HG03571 (cell line): Measurements from ENCODE around the gene TBX6.
"Not testable (repeated sequence)": the region's sequence is repeated elsewhere in the genome, so short reads cannot be mapped to it uniquely, and the experiment has no call there.

Experiments used
- ATAC-seq: cut with Tn5 transposase; IDR thresholded peaks from one replicate; pipeline ENCODE4 v1.9.1; 2021; ENCODE audit not compliant: unreplicated experiment

The TBX6 gene

GRCh38 chr16:30066761-30067583 lies 24.8 kb downstream of the TBX6 start:
- ATAC-seq = no peak

DNA sequence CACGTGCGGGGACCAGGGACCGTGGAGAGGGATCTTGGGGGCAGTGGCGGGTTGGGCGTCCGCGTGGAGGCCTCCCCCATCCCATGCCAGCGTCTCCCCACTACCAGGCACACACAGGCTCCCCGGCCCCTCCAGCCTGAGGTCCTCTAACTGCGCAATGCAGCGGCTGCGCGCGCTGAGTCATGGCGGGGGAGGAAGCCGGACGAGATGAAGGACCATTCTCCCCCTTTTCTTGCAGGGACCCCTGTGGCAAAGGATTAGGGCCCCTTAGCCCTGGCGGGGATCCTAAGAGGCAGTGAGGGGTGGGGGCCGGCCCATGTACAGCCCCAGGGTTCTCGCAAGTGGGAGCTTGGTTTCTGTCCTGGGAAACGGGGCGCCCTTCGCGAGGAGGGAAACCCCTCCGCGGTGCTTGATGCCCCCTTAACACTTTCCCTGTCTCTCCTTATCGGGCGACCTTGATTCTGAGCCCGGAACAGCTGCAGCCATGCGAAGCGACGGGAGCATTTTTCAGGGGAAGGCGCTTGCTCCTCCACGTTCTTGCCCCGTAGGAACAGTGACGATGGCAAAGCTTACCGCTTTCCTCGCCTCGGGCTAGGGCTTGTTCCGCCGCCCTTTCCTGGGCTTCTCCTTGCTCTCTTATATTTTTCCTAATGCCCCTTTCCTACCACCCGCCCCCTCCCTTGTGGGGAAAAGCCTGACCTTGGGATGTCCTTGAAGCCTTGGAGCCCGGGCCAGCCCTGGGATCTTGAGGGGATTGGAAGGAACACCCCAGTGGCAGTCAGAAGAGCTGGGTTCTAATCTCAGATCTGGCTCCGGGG lies 25.6 kb downstream of the TBX6 start:
- no peak for ATAC-seq

- ATAC-seq = peak; percentile 76
These were observed 26.4 kb downstream of the TBX6 start, which contains the start of gene ALDOA for GRCh38 chr16:30065102-30065942. Gene ALDOA, plus strand, starts transcription at chr16:30065760. Its CDS starts 1,138 bp downstream, at chr16:30066898.

GRCh38 chr16:30064729-30065101 lies 27.0 kb downstream of the TBX6 start:
- no peak for ATAC-seq

DNA sequence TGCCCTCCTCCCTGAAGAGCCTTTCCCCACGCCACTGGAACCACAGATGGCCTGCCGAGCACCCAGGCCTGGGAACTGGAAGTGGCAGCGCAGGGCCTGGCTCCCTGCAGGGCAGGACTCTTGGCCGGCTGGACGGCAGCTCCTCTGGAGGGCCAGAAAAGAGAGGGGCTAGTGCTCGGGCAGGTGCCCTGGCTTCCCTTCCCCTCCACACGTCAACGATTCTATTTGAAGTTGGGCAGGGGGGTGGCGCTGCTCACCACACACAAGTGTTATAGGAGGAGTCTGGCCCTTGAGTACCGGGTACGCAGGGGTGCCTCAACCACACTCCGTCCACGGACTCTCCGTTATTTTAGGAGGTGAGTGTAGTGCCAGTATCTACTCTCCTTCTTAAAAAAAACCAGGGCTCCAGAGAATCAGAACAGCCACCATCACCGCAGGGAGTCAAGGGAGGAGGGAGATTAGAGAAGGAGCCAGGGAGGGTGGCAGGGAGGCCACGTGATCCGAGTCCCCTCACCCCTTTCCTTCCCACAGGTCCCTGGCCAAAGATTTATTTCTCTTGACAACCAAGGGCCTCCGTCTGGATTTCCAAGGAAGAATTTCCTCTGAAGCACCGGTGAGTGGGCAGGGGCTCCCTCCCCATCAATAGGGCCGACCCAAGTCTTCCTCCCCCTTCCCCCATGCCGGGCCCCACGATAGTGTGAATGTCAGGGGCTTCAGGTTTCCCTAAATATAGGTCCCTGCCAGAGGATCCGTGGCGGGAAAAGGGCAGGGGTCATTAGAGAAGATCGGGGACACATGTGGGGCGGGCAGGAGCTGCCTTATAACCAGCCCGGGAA lies 27.6 kb downstream of the TBX6 start:
- no peak for ATAC-seq

GRCh38 chr16:30063278-30063892 lies 28.3 kb downstream of the TBX6 start:
- no peak for ATAC-seq

- no peak for ATAC-seq
These were observed 30.7 kb downstream of the TBX6 start for GRCh38 chr16:30060836-30061554.

DNA sequence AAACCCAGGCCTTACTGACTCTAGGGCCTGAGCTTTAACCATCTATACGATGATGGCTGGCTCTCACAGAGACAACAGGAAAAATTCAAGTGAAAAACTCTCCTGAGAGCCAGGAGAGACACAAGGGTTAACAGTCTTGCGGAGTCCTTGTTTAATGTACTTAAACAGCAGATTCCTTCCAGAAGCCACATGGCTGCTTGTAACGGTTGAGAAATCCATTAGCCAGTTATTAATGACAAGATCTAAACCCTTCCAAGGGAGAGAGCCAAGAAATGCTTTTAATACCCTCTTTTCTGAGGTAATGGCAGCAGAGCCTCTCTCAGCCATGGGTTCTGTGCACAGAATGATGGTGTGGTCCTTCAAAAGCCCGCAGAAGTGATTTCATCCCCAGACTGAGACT lies 31.4 kb downstream of the TBX6 start:
- ATAC-seq = no peak

GRCh38 chr16:30054959-30055553 lies 36.7 kb downstream of the TBX6 start:
- no peak for ATAC-seq

- no peak for ATAC-seq
These were observed 37.3 kb downstream of the TBX6 start for GRCh38 chr16:30054451-30054850.

GRCh38 chr16:30053376-30054015 lies 38.2 kb downstream of the TBX6 start:
- ATAC-seq = peak; percentile 9

DNA sequence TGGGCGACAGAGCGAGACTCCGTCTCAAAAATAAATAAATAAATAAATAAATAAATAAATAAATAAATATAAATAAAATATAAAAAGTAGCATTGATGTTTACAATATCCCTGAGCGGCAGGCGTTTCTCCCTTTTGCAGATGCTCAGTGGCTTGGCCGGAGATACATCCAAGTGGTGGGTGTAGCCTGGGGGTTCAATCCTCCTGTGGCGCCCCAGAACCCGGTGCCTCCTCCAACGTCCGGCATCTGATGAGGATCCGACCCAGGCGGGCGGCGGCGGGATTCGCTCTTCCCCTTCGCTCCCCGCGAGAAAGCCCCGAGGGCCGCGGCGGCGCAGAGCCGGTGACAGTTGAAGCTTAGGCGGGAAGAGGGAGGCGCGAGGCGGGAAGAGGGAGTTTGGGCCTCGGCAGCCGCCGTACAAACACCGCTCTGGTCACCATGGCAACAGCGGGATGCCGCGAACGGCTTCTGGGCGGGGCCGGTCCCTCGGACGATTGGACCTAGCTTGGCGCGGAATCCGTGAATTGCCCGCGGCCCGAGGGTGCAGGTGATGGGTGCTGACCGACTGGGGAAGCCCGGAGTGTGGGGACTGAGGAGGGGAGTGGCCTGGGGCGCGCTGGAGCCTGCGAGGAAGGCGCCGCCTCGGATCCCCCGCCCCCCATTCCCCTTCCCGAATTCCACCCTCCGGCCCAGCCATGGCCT lies 38.9 kb downstream of the TBX6 start:
- ATAC-seq = peak; percentile 56

- ATAC-seq = no peak
These were observed 40.2 kb downstream of the TBX6 start for GRCh38 chr16:30051518-30051917.

GRCh38 chr16:30049871-30050270 lies 41.9 kb downstream of the TBX6 start:
- no peak for ATAC-seq

- ATAC-seq = no peak
These were observed 45.1 kb downstream of the TBX6 start for GRCh38 chr16:30046588-30046987.

- no peak for ATAC-seq
These were observed 45.5 kb downstream of the TBX6 start for GRCh38 chr16:30046178-30046577.

DNA sequence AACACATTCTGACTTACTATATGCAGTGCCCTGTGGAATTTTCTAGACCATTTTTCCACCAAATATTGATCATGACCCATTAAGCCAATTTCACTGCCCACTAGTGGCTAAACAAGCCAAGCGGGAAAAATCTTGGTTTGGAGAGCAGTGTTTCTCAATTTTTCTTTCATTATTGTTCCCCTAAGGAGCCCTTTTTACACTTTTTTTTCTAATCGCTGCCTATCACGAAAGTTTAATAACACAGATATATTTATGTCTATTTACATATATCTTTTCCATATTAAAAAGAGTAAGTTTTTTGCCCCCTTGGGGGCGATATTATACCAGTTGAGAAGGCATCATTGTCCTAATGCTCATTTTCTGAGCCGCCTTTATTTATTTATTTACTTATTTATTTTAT lies 49.9 kb downstream of the TBX6 start:
- ATAC-seq = no peak

- not testable (repeated sequence) for ATAC-seq
These were observed 51.0 kb downstream of the TBX6 start for GRCh38 chr16:30040690-30041089.
